A549 (cell line): Measurements from ENCODE around the gene HYAL3. TPM values are rescaled to one million over a fixed set of nuclear protein-coding genes. Genes with fewer than 3 reads are reported as not detected.

Experiments used
- ATAC-seq, 2 experiments: fragments of 200-7000 bp in 1 of 2; fragments of >200 bp in 1 of 2; cut with Nextera tagmentation in 1 of 2; cut with Tn5 transposase in 1 of 2; 3 replicates each; pipeline versions ENCODE4 v1.8.0 to v1.9.1; 2018 to 2020; ENCODE audit warnings: mild to moderate bottlenecking in 1 of 2, moderate library complexity in 1 of 2
- CTCF ChIA-PET: fragments of 300-600 bp; sonication (Branson Sonifier 250); formaldehyde crosslinking; extraction: SDS; loops from one replicate; lab custom pipeline; 2021; ENCODE audit warnings: antibody characterized with exemption, inconsistent platforms; lab: Yijun Ruan, JAX
- POLR2A ChIA-PET: fragments of 350-600 bp; formaldehyde crosslinking; extraction: SDS; loops from one replicate; lab custom pipeline; 2021; ENCODE audit warnings: antibody characterized with exemption, inconsistent platforms; lab: Yijun Ruan, JAX
- DNase-seq, 2 experiments: peaks; one replicate each; pipeline versions ENCODE4 v3.0.0 to v3.0.0-alpha.2; 2011 to 2016; ENCODE audit warnings: low read depth in 1 of 2, low spot score in 1 of 2
- FAIRE-seq: peaks from 2 replicates; lab custom pipeline; 2011; peaks lifted over from hg19 to GRCh38; lab: Jason Lieb, UNC
- H3K27ac ChIP-seq, 2 experiments: fragments of >200 bp; sonication (Bioruptor Twin); formaldehyde crosslinking; 3 replicates each; pipeline ENCODE4 v1.5.1; 2016 to 2017
- H3K4me1 ChIP-seq: fragments of >200 bp; sonication (Bioruptor Twin); formaldehyde crosslinking; 3 replicates; pipeline ENCODE4 v1.6.1; 2016
- H3K4me2 ChIP-seq: fragments of >200 bp; sonication (Bioruptor Twin); formaldehyde crosslinking; 3 replicates; pipeline ENCODE4 v1.6.1; 2016
- H3K4me3 ChIP-seq: fragments of >200 bp; sonication (Bioruptor Twin); formaldehyde crosslinking; 3 replicates; pipeline ENCODE4 v1.5.1; 2016
- H3K9me3 ChIP-seq: fragments of >200 bp; sonication (Bioruptor Twin); formaldehyde crosslinking; 3 replicates; pipeline ENCODE4 v1.6.1; 2016
- EP300 ChIP-seq, 2 experiments: fragments of >200 bp; sonication (Bioruptor Twin); formaldehyde crosslinking; IDR thresholded peaks; 2 replicates in 1 of 2; 3 replicates in 1 of 2; pipeline ENCODE4 v1.6.1; 2016 to 2017
- ESRRA ChIP-seq: fragments of 150-350 bp; IDR thresholded peaks from 2 replicates; pipeline ENCODE4 v1.6.1; 2014; ENCODE audit warnings: mild to moderate bottlenecking, low read length, borderline replicate concordance
- FOSB ChIP-seq: fragments of 250-450 bp; sonication (Bioruptor Pico); IDR thresholded peaks from 2 replicates; pipeline ENCODE4 v1.5.0; 2020; ENCODE audit warnings: mild to moderate bottlenecking, moderate library complexity
- FOXS1 ChIP-seq: fragments of 250-450 bp; sonication (Bioruptor Pico); IDR thresholded peaks from 2 replicates; pipeline ENCODE4 v1.5.0; 2020; ENCODE audit warnings: mild to moderate bottlenecking, moderate library complexity
- HOXB13 ChIP-seq: fragments of 250-450 bp; sonication (Bioruptor Pico); IDR thresholded peaks from 2 replicates; pipeline ENCODE4 v1.5.0; 2020; ENCODE audit warnings: low read depth, mild to moderate bottlenecking, moderate library complexity
- HOXB5 ChIP-seq: fragments of 250-450 bp; sonication (Bioruptor Pico); IDR thresholded peaks from 2 replicates; pipeline ENCODE4 v1.5.0; 2020; ENCODE audit warnings: mild to moderate bottlenecking, moderate library complexity
- JUN ChIP-seq, 2 experiments: fragments of >200 bp; sonication (Bioruptor Twin); formaldehyde crosslinking; IDR thresholded peaks; 2 replicates in 1 of 2; 3 replicates in 1 of 2; pipeline ENCODE4 v1.6.1; 2016 to 2017
- KDM1A ChIP-seq: fragments of 200-600 bp; sonication (generic); IDR thresholded peaks from 2 replicates; pipeline ENCODE4 v1.6.1; 2016; ENCODE audit warnings: low read depth, mild to moderate bottlenecking
- MAFK ChIP-seq: fragments of 450-650 bp; IDR thresholded peaks from 2 replicates; pipeline ENCODE4 v1.6.1; 2014; ENCODE audit not compliant: partially characterized antibody
- MAZ ChIP-seq: fragments of 150-350 bp; IDR thresholded peaks from 2 replicates; pipeline ENCODE4 v1.6.1; 2014; ENCODE audit warnings: antibody characterized with exemption, low read depth, low read length, borderline replicate concordance
- NR3C1 ChIP-seq: fragments of >200 bp; sonication (Bioruptor Twin); formaldehyde crosslinking; IDR thresholded peaks from 3 replicates; pipeline ENCODE4 v1.6.1; 2017
- PHF8 ChIP-seq: fragments of 200-600 bp; sonication (generic); IDR thresholded peaks from 2 replicates; pipeline ENCODE4 v1.6.1; 2016; ENCODE audit warnings: low read depth, mild to moderate bottlenecking, antibody characterized with exemption, moderate library complexity, borderline replicate concordance
- POLR2AphosphoS2 ChIP-seq: conservative IDR thresholded peaks from 2 replicates; pipeline ENCODE4 v1.6.1; 2012; ENCODE audit warnings: low read length, improper control_type of control experiment, inconsistent platforms
- RARB ChIP-seq: fragments of 250-450 bp; sonication (Bioruptor Pico); IDR thresholded peaks from 2 replicates; pipeline ENCODE4 v1.8.0; 2021; ENCODE audit warnings: mild to moderate bottlenecking, moderate library complexity
- RFX5 ChIP-seq: fragments of 450-650 bp; IDR thresholded peaks from 2 replicates; pipeline ENCODE4 v1.7.1; 2014; ENCODE audit warnings: antibody characterized with exemption, mild to moderate bottlenecking, moderate library complexity
- SMC3 ChIP-seq: fragments of >200 bp; sonication (Bioruptor Twin); formaldehyde crosslinking; IDR thresholded peaks from 3 replicates; pipeline ENCODE4 v1.6.1; 2018; ENCODE audit warnings: inconsistent platforms
- ZSCAN20 ChIP-seq: fragments of 250-450 bp; sonication (Bioruptor Pico); IDR thresholded peaks from 2 replicates; pipeline ENCODE4 v1.8.0; 2022; ENCODE audit warnings: mild to moderate bottlenecking, moderate library complexity
- WGBS: methylation state at CpG from one replicate; pipeline ENCODE4 v1.1.6; 2017; ENCODE audit errors: missing lambda C conversion rate; 5-methylcytosine and 5-hydroxymethylcytosine counted together
- polyA plus RNA-seq, 4 experiments: library from polyadenylated mRNA; depleted of rRNA in 3 of 4; stranded (reverse); fragments of >200 nt; fragmentation: RNase III in 1 of 4; extraction: RNeasy Plus Mini Kit Qiagen cat#74134 plus additional on column Dnase treatment in 1 of 4; gene quantifications; 2 replicates in 3 of 4; 3 replicates in 1 of 4; pipeline ENCODE4 v1.2.3, GENCODE V29; 2011 to 2017
- TF ChIP-seq, protein P1 (sequence below): IDR thresholded peaks from 2 replicates; pipeline ENCODE4 v1.6.1; 2012
- TF ChIP-seq, protein P2 (sequence below): fragments of 250-450 bp; sonication (Bioruptor Pico); IDR thresholded peaks from 2 replicates; pipeline ENCODE4 v1.5.0; 2021; ENCODE audit warnings: mild to moderate bottlenecking, moderate library complexity, borderline replicate concordance
- TF ChIP-seq, protein P3 (sequence below): fragments of >200 bp; sonication (Bioruptor Twin); formaldehyde crosslinking; IDR thresholded peaks from 3 replicates; pipeline ENCODE4 v1.6.1; 2016

Gene HYAL3
- polyA plus RNA-seq, 2 of the 4 experiments (the other 2 are of a cell fraction) = 3.0 to 5.0 TPM

DNA sequence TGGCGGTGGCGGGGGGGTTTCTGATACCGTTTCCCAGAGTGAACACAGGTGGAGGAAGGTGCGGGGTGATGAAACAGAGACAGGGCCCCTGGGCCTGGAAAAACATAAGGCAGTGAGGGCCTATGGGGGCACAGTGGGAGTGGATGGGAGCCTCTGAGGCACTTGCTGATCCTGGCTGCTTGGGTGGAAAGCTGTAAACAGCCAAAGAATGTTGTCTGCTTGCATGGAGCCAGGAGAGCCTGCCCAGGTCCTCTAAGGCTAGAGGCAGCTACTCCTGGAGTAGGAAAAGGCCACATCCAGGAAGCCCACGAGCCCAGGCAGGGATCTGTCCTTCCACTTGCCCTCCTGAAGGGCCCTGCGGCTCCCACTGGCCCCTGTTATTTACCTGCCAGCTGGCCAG lies 33.2 kb downstream of the HYAL3 start:
- no peak for FAIRE-seq
- DNase-seq = no peak
- whole genome bisulfite sequencing = 87% methylated on average over 5 of the region's 6 CpGs
- ChIA-PET POLR2A (interaction anchor here (1.9 kb wide), 1 partner anchor 30 kb away, joined by 4 read pairs; the partner anchor contains the start of gene GNAI2), CTCF (interaction anchor here (0.7 to 7.4 kb wide), 7 partner anchors 9 to 72 kb away, joined by 3 to 60 read pairs (median 10); no protein-coding TSS in a partner anchor)
- H3K4me3 ChIP-seq = no peak overlapping the region
- no peak for ATAC-seq
- TF ChIP-seq MAFK = no peak
- no peak for TF ChIP-seq POLR2AphosphoS2
- no peak for TF ChIP-seq RARB (CRISPR knock-in tag)
- TF ChIP-seq MAZ = no peak
- no peak for TF ChIP-seq HOXB5 (CRISPR knock-in tag)
- TF ChIP-seq, protein P1, sequence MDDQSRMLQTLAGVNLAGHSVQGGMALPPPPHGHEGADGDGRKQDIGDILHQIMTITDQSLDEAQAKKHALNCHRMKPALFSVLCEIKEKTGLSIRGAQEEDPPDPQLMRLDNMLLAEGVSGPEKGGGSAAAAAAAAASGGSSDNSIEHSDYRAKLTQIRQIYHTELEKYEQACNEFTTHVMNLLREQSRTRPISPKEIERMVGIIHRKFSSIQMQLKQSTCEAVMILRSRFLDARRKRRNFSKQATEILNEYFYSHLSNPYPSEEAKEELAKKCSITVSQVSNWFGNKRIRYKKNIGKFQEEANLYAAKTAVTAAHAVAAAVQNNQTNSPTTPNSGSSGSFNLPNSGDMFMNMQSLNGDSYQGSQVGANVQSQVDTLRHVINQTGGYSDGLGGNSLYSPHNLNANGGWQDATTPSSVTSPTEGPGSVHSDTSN = no peak
- no peak for TF ChIP-seq RFX5
- TF ChIP-seq, protein P2, sequence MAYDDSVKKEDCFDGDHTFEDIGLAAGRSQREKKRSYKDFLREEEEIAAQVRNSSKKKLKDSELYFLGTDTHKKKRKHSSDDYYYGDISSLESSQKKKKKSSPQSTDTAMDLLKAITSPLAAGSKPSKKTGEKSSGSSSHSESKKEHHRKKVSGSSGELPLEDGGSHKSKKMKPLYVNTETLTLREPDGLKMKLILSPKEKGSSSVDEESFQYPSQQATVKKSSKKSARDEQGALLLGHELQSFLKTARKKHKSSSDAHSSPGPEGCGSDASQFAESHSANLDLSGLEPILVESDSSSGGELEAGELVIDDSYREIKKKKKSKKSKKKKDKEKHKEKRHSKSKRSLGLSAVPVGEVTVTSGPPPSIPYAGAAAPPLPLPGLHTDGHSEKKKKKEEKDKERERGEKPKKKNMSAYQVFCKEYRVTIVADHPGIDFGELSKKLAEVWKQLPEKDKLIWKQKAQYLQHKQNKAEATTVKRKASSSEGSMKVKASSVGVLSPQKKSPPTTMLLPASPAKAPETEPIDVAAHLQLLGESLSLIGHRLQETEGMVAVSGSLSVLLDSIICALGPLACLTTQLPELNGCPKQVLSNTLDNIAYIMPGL (CRISPR knock-in tag) = no peak
- no peak for TF ChIP-seq ZSCAN20 (CRISPR knock-in tag)
- no peak for TF ChIP-seq SMC3
- no peak for TF ChIP-seq HOXB13
- no peaks in the 10 kb centered on the region for H3K9me3 ChIP-seq
- H3K4me1 ChIP-seq = peaks cover 76% of the 10 kb centered on the region
- no peak overlapping the region; the same call in 2 of the 3 replicates for H3K4me2 ChIP-seq
- H3K27ac ChIP-seq = peak overlapping the region in 1 of 2 experiments; percentile 94; a peak in 3 of 6 replicates

DNA sequence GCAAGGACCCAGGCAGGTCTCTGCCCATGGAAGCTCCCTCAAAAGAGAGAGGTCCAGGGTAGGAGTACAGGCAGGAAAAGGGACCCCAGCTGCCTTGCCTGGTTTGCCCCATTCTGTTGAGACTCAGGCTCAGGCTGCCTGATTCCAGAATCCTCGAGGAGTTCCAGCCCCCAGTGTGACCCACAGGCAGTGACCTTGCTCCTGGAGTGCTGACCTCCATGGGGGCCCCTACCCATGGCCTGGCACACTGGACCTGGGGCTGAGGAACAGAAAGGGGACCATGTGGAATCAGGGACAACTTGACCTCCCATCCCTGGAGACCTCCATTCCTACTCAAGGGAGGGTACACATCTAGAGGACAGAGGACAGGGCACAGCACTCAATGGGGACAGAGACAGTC lies 33.6 kb downstream of the HYAL3 start:
- POLR2A ChIA-PET = interaction anchor here (1.9 kb wide), 1 partner anchor 30 kb away, joined by 4 read pairs; the partner anchor contains the start of gene GNAI2
- no CpG with 5 or more reads among the region's 1 CpG for WGBS
- H3K4me1 ChIP-seq = peaks cover 76% of the 10 kb centered on the region

DNA sequence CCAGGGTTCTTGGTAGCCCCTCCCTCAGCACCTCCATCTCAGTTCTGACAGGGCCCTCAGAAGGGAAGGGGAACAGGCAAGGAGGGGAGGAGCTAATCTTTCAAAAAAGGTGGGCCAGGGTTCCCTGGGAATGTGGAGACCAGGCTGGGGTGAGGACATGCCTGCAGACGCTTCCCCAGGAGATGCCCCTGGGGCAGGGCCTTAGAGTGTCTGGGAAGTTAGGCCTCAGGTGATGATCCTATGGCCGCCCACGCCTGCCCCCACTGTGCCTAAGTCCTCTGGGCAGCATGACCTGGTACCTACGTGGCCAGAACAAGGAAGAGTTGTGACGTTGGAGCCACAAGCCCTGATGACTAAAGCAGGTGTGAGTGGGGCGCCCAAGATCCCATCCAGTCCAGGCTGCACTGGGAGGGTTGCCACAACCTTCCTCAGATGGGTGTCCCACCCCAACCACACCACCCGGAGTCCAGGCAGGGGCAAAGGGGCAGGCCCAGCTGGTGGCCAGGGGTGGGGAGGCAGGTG lies 34.2 kb downstream of the HYAL3 start:
- Histone ChIP-seq H3K27ac (peak overlapping the region; percentile 71 to 94), H3K4me3 (no peak overlapping the region), H3K4me1 (peaks cover 72% of the 10 kb centered on the region)
- ChIA-PET CTCF (interaction anchor here (0.9 to 8.1 kb wide), 7 partner anchors 9 to 73 kb away, joined by 3 to 67 read pairs (median 6); no protein-coding TSS in a partner anchor), POLR2A (interaction anchor here (0.6 to 1.9 kb wide), 4 partner anchors 13 to 29 kb away, joined by 4 to 6 read pairs (median 4); partner anchors contain the start of genes GNAI2 and IFRD2)
- DNase-seq = no peak
- TF ChIP-seq JUN (IDR thresholded peaks at IDR 0.05) (peak in 1 of 2 experiments; percentile 39; a peak in 1 of 5 replicates), PHF8 (no peak)
- TF ChIP-seq, all 56 proteins: peak for 1
- Histone ChIP-seq H3K9me3 (no peaks in the 10 kb centered on the region), H3K4me2 (peak overlapping the region; percentile 68)
- 76% methylated on average over 5 of the region's 7 CpGs for WGBS
- FAIRE-seq = no peak
- ATAC-seq = 0 out of 6 replicates have a peak, but pooled peaks of 1 of the 2 experiments have one; percentile 3

More for the DNA sequence above, 33.6 kb downstream of the HYAL3 start:
- Histone ChIP-seq H3K4me3 (no peak overlapping the region), H3K27ac (peak overlapping the region; percentile 71 to 94; a peak in 5 of 6 replicates), H3K4me2 (peak overlapping the region; percentile 68; the same call in 1 of the 3 replicates), H3K9me3 (no peaks in the 10 kb centered on the region)
- no peak for FAIRE-seq
- no peak for DNase-seq
- no peak for TF ChIP-seq FOXS1
- no peak for TF ChIP-seq RARB (CRISPR knock-in tag)
- TF ChIP-seq ESRRA = no peak
- no peak for TF ChIP-seq KDM1A
- TF ChIP-seq, protein P3, sequence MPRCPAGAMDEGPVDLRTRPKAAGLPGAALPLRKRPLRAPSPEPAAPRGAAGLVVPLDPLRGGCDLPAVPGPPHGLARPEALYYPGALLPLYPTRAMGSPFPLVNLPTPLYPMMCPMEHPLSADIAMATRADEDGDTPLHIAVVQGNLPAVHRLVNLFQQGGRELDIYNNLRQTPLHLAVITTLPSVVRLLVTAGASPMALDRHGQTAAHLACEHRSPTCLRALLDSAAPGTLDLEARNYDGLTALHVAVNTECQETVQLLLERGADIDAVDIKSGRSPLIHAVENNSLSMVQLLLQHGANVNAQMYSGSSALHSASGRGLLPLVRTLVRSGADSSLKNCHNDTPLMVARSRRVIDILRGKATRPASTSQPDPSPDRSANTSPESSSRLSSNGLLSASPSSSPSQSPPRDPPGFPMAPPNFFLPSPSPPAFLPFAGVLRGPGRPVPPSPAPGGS = no peak
- no peak for TF ChIP-seq EP300 (IDR thresholded peaks at IDR 0.05)
- TF ChIP-seq NR3C1 = no peak
- TF ChIP-seq FOSB = no peak
- CTCF ChIA-PET = interaction anchor here (1.0 to 7.4 kb wide), 5 partner anchors 9 to 59 kb away, joined by 4 to 60 read pairs (median 10); no protein-coding TSS in a partner anchor
- no peak for ATAC-seq
